SK-N-SH (cell line): ENCODE results near the gene PXK.

Experiments
- ELF1 ChIP-seq: IDR thresholded peaks from 2 replicates; pipeline ENCODE4 v1.4.0; 2012
- EP300 ChIP-seq, 2 experiments: IDR thresholded peaks; 2 replicates each; pipeline versions ENCODE4 v1.4.0 to v1.6.1; 2012; ENCODE audit warnings: borderline replicate concordance in 1 of 2, low read depth in 1 of 2, low read length in 1 of 2
- FOXM1 ChIP-seq: IDR thresholded peaks from 2 replicates; pipeline ENCODE4 v1.4.0; 2012; ENCODE audit warnings: low read depth, mild to moderate bottlenecking
- GATA2 ChIP-seq: sonication (generic); formaldehyde crosslinking; IDR thresholded peaks from 2 replicates; pipeline ENCODE4 v1.5.0; 2020; ENCODE audit warnings: mild to moderate bottlenecking, missing genetic modification reagents
- POLR2AphosphoS5 ChIP-seq: IDR thresholded peaks from 2 replicates; pipeline ENCODE4 v1.6.1; 2012; ENCODE audit warnings: low read depth, low read length
- RCOR1 ChIP-seq: fragments of 150-350 bp; IDR thresholded peaks from 2 replicates; pipeline ENCODE4 v1.6.1; 2017; ENCODE audit warnings: antibody characterized with exemption, low read length
- SIN3A ChIP-seq: IDR thresholded peaks from 2 replicates; pipeline ENCODE4 v1.6.1; 2012; ENCODE audit warnings: low read depth, mild to moderate bottlenecking, low read length, moderate library complexity, borderline replicate concordance
- TF ChIP-seq, protein P1 (sequence below): fragments of 200-600 bp; sonication (generic); IDR thresholded peaks from 2 replicates; pipeline ENCODE4 v1.6.1; 2017; ENCODE audit warnings: antibody characterized with exemption, mild to moderate bottlenecking, moderate library complexity
- TF ChIP-seq, protein P2 (sequence below): IDR thresholded peaks from 2 replicates; pipeline ENCODE4 v1.4.0; 2012; ENCODE audit warnings: low read depth, borderline replicate concordance

DNA sequence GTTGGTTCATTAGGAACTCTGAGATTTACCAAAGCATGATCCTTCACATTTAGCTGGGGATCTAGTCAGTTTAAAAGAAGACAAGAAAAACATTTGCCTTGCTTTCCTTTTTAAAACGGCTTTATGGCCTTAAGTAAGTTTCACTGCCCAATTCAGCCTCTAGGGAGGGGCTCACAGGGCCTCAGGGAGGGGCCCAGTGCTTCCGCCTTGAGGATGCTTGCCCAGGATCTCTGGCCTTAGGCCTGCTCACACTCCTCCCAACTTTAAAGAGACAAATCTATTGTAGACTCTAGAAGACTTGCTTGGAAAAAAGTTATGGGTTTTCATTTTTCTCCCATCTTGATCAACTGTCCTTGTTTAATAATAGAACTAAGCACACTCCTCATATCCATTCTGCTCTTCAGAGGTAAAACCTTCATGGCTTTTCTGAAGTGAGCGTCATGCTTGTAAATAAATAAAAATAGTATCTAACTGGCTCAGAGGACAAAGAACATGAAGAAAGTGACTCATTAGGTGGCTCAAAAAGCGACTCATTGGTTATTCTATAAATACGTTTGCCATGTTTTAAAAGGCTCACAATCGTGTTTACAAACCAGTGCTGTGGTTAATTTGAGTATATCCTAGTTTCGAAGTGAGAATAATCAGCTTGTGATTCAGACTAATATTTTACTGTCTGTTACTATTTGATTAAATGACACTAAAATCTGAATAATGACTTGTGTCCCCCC, 87.3 kb downstream of the PXK start:
- TF ChIP-seq, protein P1, sequence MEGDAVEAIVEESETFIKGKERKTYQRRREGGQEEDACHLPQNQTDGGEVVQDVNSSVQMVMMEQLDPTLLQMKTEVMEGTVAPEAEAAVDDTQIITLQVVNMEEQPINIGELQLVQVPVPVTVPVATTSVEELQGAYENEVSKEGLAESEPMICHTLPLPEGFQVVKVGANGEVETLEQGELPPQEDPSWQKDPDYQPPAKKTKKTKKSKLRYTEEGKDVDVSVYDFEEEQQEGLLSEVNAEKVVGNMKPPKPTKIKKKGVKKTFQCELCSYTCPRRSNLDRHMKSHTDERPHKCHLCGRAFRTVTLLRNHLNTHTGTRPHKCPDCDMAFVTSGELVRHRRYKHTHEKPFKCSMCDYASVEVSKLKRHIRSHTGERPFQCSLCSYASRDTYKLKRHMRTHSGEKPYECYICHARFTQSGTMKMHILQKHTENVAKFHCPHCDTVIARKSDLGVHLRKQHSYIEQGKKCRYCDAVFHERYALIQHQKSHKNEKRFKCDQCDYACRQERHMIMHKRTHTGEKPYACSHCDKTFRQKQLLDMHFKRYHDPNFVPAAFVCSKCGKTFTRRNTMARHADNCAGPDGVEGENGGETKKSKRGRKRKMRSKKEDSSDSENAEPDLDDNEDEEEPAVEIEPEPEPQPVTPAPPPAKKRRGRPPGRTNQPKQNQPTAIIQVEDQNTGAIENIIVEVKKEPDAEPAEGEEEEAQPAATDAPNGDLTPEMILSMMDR, result no peak
- TF ChIP-seq, protein P2, sequence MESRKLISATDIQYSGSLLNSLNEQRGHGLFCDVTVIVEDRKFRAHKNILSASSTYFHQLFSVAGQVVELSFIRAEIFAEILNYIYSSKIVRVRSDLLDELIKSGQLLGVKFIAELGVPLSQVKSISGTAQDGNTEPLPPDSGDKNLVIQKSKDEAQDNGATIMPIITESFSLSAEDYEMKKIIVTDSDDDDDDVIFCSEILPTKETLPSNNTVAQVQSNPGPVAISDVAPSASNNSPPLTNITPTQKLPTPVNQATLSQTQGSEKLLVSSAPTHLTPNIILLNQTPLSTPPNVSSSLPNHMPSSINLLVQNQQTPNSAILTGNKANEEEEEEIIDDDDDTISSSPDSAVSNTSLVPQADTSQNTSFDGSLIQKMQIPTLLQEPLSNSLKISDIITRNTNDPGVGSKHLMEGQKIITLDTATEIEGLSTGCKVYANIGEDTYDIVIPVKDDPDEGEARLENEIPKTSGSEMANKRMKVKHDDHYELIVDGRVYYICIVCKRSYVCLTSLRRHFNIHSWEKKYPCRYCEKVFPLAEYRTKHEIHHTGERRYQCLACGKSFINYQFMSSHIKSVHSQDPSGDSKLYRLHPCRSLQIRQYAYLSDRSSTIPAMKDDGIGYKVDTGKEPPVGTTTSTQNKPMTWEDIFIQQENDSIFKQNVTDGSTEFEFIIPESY, result no peak
- TF ChIP-seq GATA2 (CRISPR knock-in tag) (no peak), POLR2AphosphoS5 (no peak), ELF1 (no peak), RCOR1 (no peak), FOXM1 (no peak), SIN3A (no peak), EP300 (IDR thresholded peaks at IDR 0.05; ENCODE audit: borderline replicate concordance in 1 of 2, low read depth in 1 of 2, low read length in 1 of 2) (no peak)
